GM12878 (cell line): ENCODE measurements around the gene RGS19. TPM values are rescaled to one million over a fixed set of nuclear protein-coding genes. Genes with fewer than 3 reads are reported as not detected.

ENCODE experiments used
- CTCF ChIP-seq, 3 experiments: IDR thresholded peaks in 2 of 3; conservative IDR thresholded peaks in 1 of 3; 2 replicates each; pipeline ENCODE4 v1.5.1; 2011; ENCODE audit warnings: low read depth in 3 of 3, low read length in 3 of 3, mild to moderate bottlenecking in 3 of 3, control low read depth in 2 of 3, moderate library complexity in 2 of 3, inconsistent platforms in 1 of 3, mixed read lengths in 1 of 3; ENCODE audit not compliant: control insufficient read depth in 2 of 3, insufficient read depth in 1 of 3; ENCODE audit errors: extremely low read depth in 1 of 3
- DPF2 ChIP-seq: fragments of 450-650 bp; IDR thresholded peaks from 2 replicates; pipeline ENCODE4 v1.6.1; 2017; ENCODE audit warnings: mild to moderate bottlenecking
- MEF2A ChIP-seq: IDR thresholded peaks from 2 replicates; pipeline ENCODE4 v1.6.1; 2011; ENCODE audit warnings: low read depth, mild to moderate bottlenecking, low read length, moderate library complexity; ENCODE audit not compliant: insufficient read depth
- NFYA ChIP-seq: IDR thresholded peaks from 2 replicates; pipeline ENCODE4 v1.6.1; 2011; ENCODE audit warnings: low read depth, mild to moderate bottlenecking, low read length, improper control_type of control experiment, borderline replicate concordance
- NKRF ChIP-seq: fragments of 450-650 bp; conservative IDR thresholded peaks from 2 replicates; pipeline ENCODE4 v1.6.1; 2017; ENCODE audit warnings: mild to moderate bottlenecking, moderate library complexity
- NR2C2 ChIP-seq: IDR thresholded peaks from 2 replicates; pipeline ENCODE4 v1.6.1; 2011; ENCODE audit warnings: borderline replicate concordance, low read depth; ENCODE audit not compliant: control insufficient read depth, insufficient read length
- NR2F1 ChIP-seq: fragments of 450-650 bp; conservative IDR thresholded peaks from 2 replicates; pipeline ENCODE4 v1.6.1; 2017; ENCODE audit warnings: mild to moderate bottlenecking
- PBX3 ChIP-seq: IDR thresholded peaks from 2 replicates; pipeline ENCODE4 v1.6.1; 2011; ENCODE audit warnings: mild to moderate bottlenecking, low read depth, low read length, moderate library complexity; ENCODE audit not compliant: insufficient replicate concordance
- PRDM15 ChIP-seq: fragments of 450-650 bp; formaldehyde crosslinking; IDR thresholded peaks from 2 replicates; pipeline ENCODE4 v1.4.0; 2020; ENCODE audit warnings: mild to moderate bottlenecking, moderate library complexity
- RBBP5 ChIP-seq: fragments of 200-600 bp; sonication (generic); conservative IDR thresholded peaks from 2 replicates; pipeline ENCODE4 v1.6.1; 2016
- RELB ChIP-seq: fragments of 450-650 bp; IDR thresholded peaks from 2 replicates; pipeline ENCODE4 v1.6.1; 2017; ENCODE audit warnings: low read depth, mild to moderate bottlenecking, moderate library complexity
- RUNX3 ChIP-seq: IDR thresholded peaks from 2 replicates; pipeline ENCODE4 v1.6.1; 2012; ENCODE audit warnings: low read length, inconsistent platforms
- SIX5 ChIP-seq: IDR thresholded peaks from 2 replicates; pipeline ENCODE4 v1.6.1; 2011; ENCODE audit warnings: mild to moderate bottlenecking, low read depth, low read length, moderate library complexity; ENCODE audit not compliant: severe bottlenecking
- SP1 ChIP-seq: IDR thresholded peaks from one replicate; pipeline ENCODE4 v1.6.1; 2011; ENCODE audit warnings: low read depth, low read length
- TCF12 ChIP-seq: IDR thresholded peaks from 2 replicates; pipeline ENCODE4 v1.6.1; 2011; ENCODE audit warnings: low read depth, mild to moderate bottlenecking, low read length
- ZNF622 ChIP-seq: fragments of 450-650 bp; IDR thresholded peaks from 2 replicates; pipeline ENCODE4 v1.6.1; 2017; ENCODE audit warnings: mild to moderate bottlenecking, inconsistent platforms
- ZSCAN29 ChIP-seq: fragments of 450-650 bp; IDR thresholded peaks from 2 replicates; pipeline ENCODE4 v1.6.1; 2017; ENCODE audit warnings: mild to moderate bottlenecking, moderate library complexity
- polyA plus RNA-seq, 11 experiments: library from polyadenylated mRNA; depleted of rRNA in 4 of 11; unstranded in 6 of 11; stranded (reverse) in 5 of 11; fragments of >200 nt; fragmentation: Nextera tagmentation in 4 of 11; fragmentation: Illumina TruSeq in 1 of 11; extraction: Ambion mirVana in 4 of 11; extraction: Trizol in 1 of 11; gene quantifications; 1 replicate in 1 of 11; 2 replicates in 10 of 11; pipeline versions ENCODE4 v1.2.1 to v1.2.3, GENCODE V29; 2011 to 2016; ENCODE audit warnings: inconsistent platforms in 2 of 11, missing spikeins in 2 of 11, low read depth in 1 of 11
- total RNA-seq, 4 experiments: library from RNA; depleted of rRNA in 3 of 4; stranded (reverse); fragments of >200 nt in 3 of 4; fragmentation: Illumina TruSeq in 1 of 4; extraction: Trizol in 1 of 4; gene quantifications; 2 replicates each; pipeline versions ENCODE4 v1.2.1 to v1.2.3, GENCODE V29; 2013 to 2021

RGS19 gene
- total and polyA plus RNA-seq, 10 of the 15 experiments (the other 5 are each of a cell fraction or from before 2014, with no cell fraction given) = 0.82 to 62.4 (median 39.8) TPM

GRCh38 chr20:64055893-64056638, 23.3 kb downstream of the RGS19 start (continued):
- TF ChIP-seq PRDM15 (no peak), RELB (peak; percentile 67), ZSCAN29 (no peak), DPF2 (0 out of 2 replicates have a peak, but pooled peaks have one; percentile 45), TCF12 (0 out of 2 replicates have a peak, but pooled peaks have one; percentile 21), RUNX3 (no peak), NR2C2 (no peak), PBX3 (no peak), RBBP5 (no peak), MEF2A (no peak), NR2F1 (no peak), NFYA (no peak), NKRF (no peak), SP1 (no peak), SIX5 (no peak), CTCF (IDR thresholded peaks at IDR 0.05 in 2 of 3, conservative IDR thresholded peaks at IDR 0.05 in 1 of 3; ENCODE audit: control insufficient read depth in 2 of 3, extremely low read depth in 1 of 3, insufficient read depth in 1 of 3, low read depth in 3 of 3, low read length in 3 of 3) (no peak), ZNF622 (no peak)
